PFSK-1 (cell line): ENCODE measurements around the gene NOTCH4.

Experiments
- FOXP2 ChIP-seq: optimal IDR thresholded peaks from 2 replicates; pipeline ENCODE3; 2011; ENCODE audit warnings: borderline replicate concordance, control low read depth, inconsistent platforms; ENCODE audit not compliant: insufficient read depth; ENCODE audit errors: extremely low read length, extremely low read depth
- POLR2AphosphoS5 ChIP-seq: IDR thresholded peaks from 2 replicates; pipeline ENCODE4 v1.6.1; 2012; ENCODE audit warnings: low read depth, mild to moderate bottlenecking, control low read depth, low read length, moderate library complexity
- REST ChIP-seq, 2 experiments: IDR thresholded peaks; 2 replicates each; pipeline versions ENCODE4 v1.6.1 to v1.8.0; 2011 to 2012; ENCODE audit warnings: low read depth in 2 of 2, low read length in 2 of 2, control low read depth in 1 of 2, inconsistent platforms in 1 of 2, mild to moderate bottlenecking in 1 of 2, moderate library complexity in 1 of 2; ENCODE audit not compliant: insufficient read depth in 1 of 2
- SIN3A ChIP-seq: IDR thresholded peaks from 2 replicates; pipeline ENCODE4 v1.6.1; 2012; ENCODE audit warnings: mild to moderate bottlenecking, low read length, moderate library complexity, borderline replicate concordance; ENCODE audit not compliant: insufficient read depth
- TAF1 ChIP-seq: IDR thresholded peaks from 2 replicates; pipeline ENCODE4 v1.6.1; 2012; ENCODE audit warnings: low read length, control low read depth, borderline replicate concordance; ENCODE audit not compliant: insufficient read depth

- TF ChIP-seq SIN3A (no peak), REST (IDR thresholded peaks at IDR 0.05; ENCODE audit: insufficient read depth in 1 of 2, low read depth in 2 of 2, low read length in 2 of 2) (no peak), POLR2AphosphoS5 (no peak), TAF1 (no peak), FOXP2 (no peak)
Observed at GRCh38 chr6:32239462-32239861, 15.6 kb upstream of the NOTCH4 start.
